Ramos (cell line): ENCODE measurements around the gene AP3D1.

Source experiments
- in situ Hi-C: fragments of 300-500 bp; cut with MboI; formaldehyde crosslinking; loops from one replicate; pipeline ENCODE4 v1.14.3; 2022; ENCODE audit warnings: low sequenced_read_pairs; ENCODE audit not compliant: unreplicated experiment

Gene AP3D1

GRCh38 chr19:2055931-2056836 lies 95.2 kb downstream of the AP3D1 start:
- in situ Hi-C loops: no loop called here

GRCh38 chr19:2054763-2055162 lies 96.6 kb downstream of the AP3D1 start:
- in situ Hi-C loops: no loop called here

GRCh38 chr19:2053601-2054389 lies 97.6 kb downstream of the AP3D1 start:
- in situ Hi-C loops: no loop called here

- in situ Hi-C loops: no loop called here
Observed at GRCh38 chr19:2051773-2052704, 99.3 kb downstream of the AP3D1 start.

- in situ Hi-C loops: no loop called here
Observed at GRCh38 chr19:2050991-2051772, 100.2 kb downstream of the AP3D1 start, which contains the start of gene MKNK2. TSS of gene MKNK2 (minus strand) at chr19:2051244. CDS start at chr19:2050851, 393 bp downstream.
